HFFc6 (cell line): Measurements from ENCODE around the gene PRMT5. TPM values are rescaled to one million over a fixed set of nuclear protein-coding genes. Genes with fewer than 3 reads are reported as not detected.

Experiments used
- DNase-seq: peaks from one replicate; pipeline ENCODE4 v3.0.0-alpha.2; 2018
- H3K27ac Mint-ChIP-seq: 2 replicates; pipeline ENCODE4 v1.8.0; 2020; ENCODE audit warnings: mild to moderate bottlenecking, mixed read lengths
- H3K27me3 Mint-ChIP-seq: 2 replicates; pipeline ENCODE4 v1.8.0; 2021; ENCODE audit warnings: mild to moderate bottlenecking, moderate library complexity, mixed read lengths; ENCODE audit not compliant: insufficient read depth
- H3K36me3 Mint-ChIP-seq: 2 replicates; pipeline ENCODE4 v1.8.0; 2021; ENCODE audit warnings: low read depth, mixed read lengths
- H3K4me1 Mint-ChIP-seq: 2 replicates; pipeline ENCODE4 v1.8.0; 2020; ENCODE audit warnings: low read depth, mixed read lengths
- H3K4me3 Mint-ChIP-seq: 2 replicates; pipeline ENCODE4 v1.8.0; 2020; ENCODE audit warnings: mild to moderate bottlenecking, moderate library complexity, mixed read lengths
- H3K9me3 Mint-ChIP-seq: 2 replicates; pipeline ENCODE4 v1.8.0; 2020; ENCODE audit warnings: mild to moderate bottlenecking, mixed read lengths
- CTCF ChIP-seq: fragments of 200-600 bp; sonication (generic); IDR thresholded peaks from 2 replicates; pipeline ENCODE4 v1.5.0; 2021; ENCODE audit warnings: antibody characterized with exemption, mild to moderate bottlenecking
- total RNA-seq, 6 experiments: library from RNA; stranded (reverse); fragmentation: NEBNext Ultra II Directional; extraction: Animal tissue kit (Norgen Biotek cat#: 25700); gene quantifications; 2 replicates in 1 of 6; 3 replicates in 5 of 6; pipeline ENCODE4 v1.2.3, GENCODE V29; 2021

PRMT5 gene
- total RNA-seq, 6 experiments from 2014 or later = 102 to 125 (median 110) TPM

- DNase-seq = peak; percentile 80
- H3K4me1 Mint-ChIP-seq = peaks cover 30% of the 10 kb centered on the region
- TF ChIP-seq CTCF = no peak
- peak within 1 kb of the TSS; percentile 91 for H3K4me3 Mint-ChIP-seq
- H3K36me3 Mint-ChIP-seq = peaks cover 17% of the 10 kb centered on the region
- H3K27me3 Mint-ChIP-seq = peaks cover 1% of the 10 kb centered on the region; the same call in 1 of the 2 replicates
- peak within 1 kb of the TSS; percentile 97 for H3K27ac Mint-ChIP-seq
- no peaks in the 10 kb centered on the region for H3K9me3 Mint-ChIP-seq
These were observed 57.7 kb downstream of the PRMT5 start, which contains the start of gene LRP10 for GRCh38 chr14:22871224-22872032. Gene LRP10 (plus strand): TSS chr14:22871740. CDS start chr14:22872304, 564 bp downstream.

GRCh38 chr14:22870811-22871223, 58.4 kb downstream of the PRMT5 start:
- DNase-seq = no peak
- peak overlapping the region; percentile 91 for H3K4me3 Mint-ChIP-seq

More at GRCh38 chr14:22870811-22871223, 58.4 kb downstream of the PRMT5 start:
- Mint-ChIP-seq H3K27me3 (peaks cover 1% of the 10 kb centered on the region; the same call in 1 of the 2 replicates), H3K9me3 (no peaks in the 10 kb centered on the region), H3K27ac (peak overlapping the region; percentile 97), H3K36me3 (peaks cover 12% of the 10 kb centered on the region), H3K4me1 (peaks cover 36% of the 10 kb centered on the region)
- no peak for TF ChIP-seq CTCF

Other genes with a start within 250 kb of the PRMT5 start
- gene OXA1L, start 162.7 kb downstream of the PRMT5 start, total RNA-seq = 100 to 1,000 TPM in 2 of 6 experiments, 10 to 100 TPM in 4; 87.1 to 108 (median 92.9) TPM
- 1 to 10 TPM in 1 of 6 experiments, under 1 TPM in 5; 0.31 to 1.3 (median 0.56) TPM for gene SLC7A7, start 113.9 kb downstream of the PRMT5 start, total RNA-seq
- gene MRPL52, start 99.5 kb downstream of the PRMT5 start, total RNA-seq = 100 to 1,000 TPM; 135 to 195 (median 167) TPM
- 100 to 1,000 TPM; 284 to 322 (median 298) TPM for gene MMP14, start 92.8 kb downstream of the PRMT5 start, total RNA-seq
- 100 to 1,000 TPM; 168 to 226 (median 186) TPM for gene LRP10, start 57.6 kb downstream of the PRMT5 start, total RNA-seq
- gene REM2, start 46.2 kb downstream of the PRMT5 start, total RNA-seq = under 1 TPM in 4 of 6 experiments, not detected in 2; 0.09 to 0.17 (median 0.14) TPM
- 10 to 100 TPM; 43.5 to 56.8 (median 52.2) TPM for gene RBM23, start 10.2 kb downstream of the PRMT5 start, total RNA-seq
- 10 to 100 TPM; 13.0 to 23.5 (median 19.6) TPM for gene HAUS4, start 27.7 kb upstream of the PRMT5 start, total RNA-seq
- gene AJUBA, start 53.2 kb upstream of the PRMT5 start, total RNA-seq = 10 to 100 TPM; 66.0 to 79.7 (median 74.9) TPM
- 1 to 10 TPM; 3.6 to 7.0 (median 5.7) TPM for gene C14orf93, start 80.8 kb upstream of the PRMT5 start, total RNA-seq
- 100 to 1,000 TPM; 221 to 259 (median 241) TPM for gene PSMB5, start 105.5 kb upstream of the PRMT5 start, total RNA-seq
- gene PSMB11, start 112.8 kb upstream of the PRMT5 start, total RNA-seq = under 1 TPM in 1 of 6 experiments, not detected in 5; 0.12 TPM
- 10 to 100 TPM in 1 of 6 experiments, 1 to 10 TPM in 5; 6.4 to 11.2 (median 8.3) TPM for gene CDH24, start 128.1 kb upstream of the PRMT5 start, total RNA-seq
- 100 to 1,000 TPM; 128 to 150 (median 142) TPM for gene ACIN1, start 165.8 kb upstream of the PRMT5 start, total RNA-seq
- gene C14orf119, start 166.1 kb upstream of the PRMT5 start, total RNA-seq = 100 to 1,000 TPM in 4 of 6 experiments, 10 to 100 TPM in 2; 85.0 to 117 (median 103) TPM
- gene CIROP, start 175.6 kb upstream of the PRMT5 start, total RNA-seq = not detected
- gene CEBPE, start 189.9 kb upstream of the PRMT5 start, total RNA-seq = not detected